CD14-positive monocyte (primary cell): ENCODE results near the gene CST9. TPM values are rescaled to one million over a fixed set of nuclear protein-coding genes. Genes with fewer than 3 reads are reported as not detected.

ENCODE experiments used
- DNase-seq, 3 donors: peaks; one replicate each; pipeline ENCODE4 v3.0.0-alpha.2; 2011 to 2022
- H2AFZ ChIP-seq: 2 replicates; pipeline ENCODE4 v1.6.0; 2012; ENCODE audit warnings: mild to moderate bottlenecking, low read depth, low read length, inconsistent platforms; ENCODE audit not compliant: insufficient read depth, poor library complexity, severe bottlenecking
- H3K27ac ChIP-seq, 2 donors: 1 replicate in 1 of 2; 2 replicates in 1 of 2; pipeline ENCODE4 v1.5.1; 2012 to 2013; ENCODE audit warnings: low read length in 2 of 2, control low read depth in 1 of 2, inconsistent platforms in 1 of 2, low read depth in 1 of 2, mild to moderate bottlenecking in 1 of 2
- H3K27me3 ChIP-seq, 2 donors: one replicate each; pipeline versions ENCODE4 v1.6.0 to v1.6.1; 2011 to 2013; ENCODE audit warnings: low read length in 2 of 2; ENCODE audit not compliant: control insufficient read depth in 2 of 2, insufficient read depth in 2 of 2
- H3K36me3 ChIP-seq, 2 donors: replicated peaks in 1 of 2; 1 replicate in 1 of 2; 2 replicates in 1 of 2; pipeline versions ENCODE4 v1.5.1 to v1.6.1; 2012 to 2013; ENCODE audit warnings: low read length in 2 of 2, control low read depth in 1 of 2, inconsistent platforms in 1 of 2, mild to moderate bottlenecking in 1 of 2; ENCODE audit not compliant: insufficient read depth in 2 of 2, control insufficient read depth in 1 of 2
- H3K4me1 ChIP-seq, 2 donors: 1 replicate in 1 of 2; 2 replicates in 1 of 2; pipeline versions ENCODE4 v1.5.1 to v1.6.1; 2012 to 2013; ENCODE audit warnings: low read length in 2 of 2, control low read depth in 1 of 2, inconsistent platforms in 1 of 2, mild to moderate bottlenecking in 1 of 2, moderate library complexity in 1 of 2; ENCODE audit not compliant: insufficient read depth in 2 of 2, control insufficient read depth in 1 of 2
- H3K4me2 ChIP-seq: replicated peaks from 2 replicates; pipeline ENCODE3; 2012; ENCODE audit warnings: low read length, moderate library complexity, mild to moderate bottlenecking; ENCODE audit not compliant: poor library complexity, severe bottlenecking; ENCODE audit errors: extremely low read depth
- H3K4me3 ChIP-seq, 3 experiments: fragments of 200-600 bp in 1 of 3; sonication (generic) in 1 of 3; replicated peaks in 1 of 3; 1 replicate in 2 of 3; 2 replicates in 1 of 3; pipeline ENCODE4 v1.5.1; 2011 to 2013; ENCODE audit warnings: low read length in 3 of 3, mild to moderate bottlenecking in 3 of 3, control low read depth in 2 of 3, low read depth in 2 of 3, inconsistent platforms in 1 of 3, moderate library complexity in 1 of 3
- H3K79me2 ChIP-seq: 2 replicates; pipeline ENCODE4 v1.6.0; 2012; ENCODE audit warnings: mild to moderate bottlenecking, control low read depth, inconsistent platforms, low read length, moderate library complexity; ENCODE audit not compliant: insufficient read depth
- H3K9ac ChIP-seq: 2 replicates; pipeline ENCODE4 v1.6.0; 2017; ENCODE audit warnings: low read length, mild to moderate bottlenecking; ENCODE audit not compliant: insufficient read depth, poor library complexity, severe bottlenecking
- H3K9me3 ChIP-seq, 2 donors: replicated peaks in 1 of 2; 1 replicate in 1 of 2; 2 replicates in 1 of 2; pipeline versions ENCODE4 v1.5.1 to v1.6.1; 2012 to 2013; ENCODE audit warnings: low read length in 2 of 2, control low read depth in 1 of 2; ENCODE audit not compliant: control insufficient read depth in 1 of 2, insufficient read depth in 1 of 2
- H4K20me1 ChIP-seq: 2 replicates; pipeline ENCODE4 v1.6.0; 2012; ENCODE audit warnings: mild to moderate bottlenecking, low read length, control low read depth, moderate library complexity; ENCODE audit not compliant: insufficient read depth
- H3K27ac Mint-ChIP-seq, 7 donors: one replicate each; pipeline ENCODE4 v1.8.0; 2020; ENCODE audit warnings: mild to moderate bottlenecking in 7 of 7, mixed read lengths in 7 of 7, moderate library complexity in 6 of 7, inconsistent platforms in 2 of 7
- H3K27me3 Mint-ChIP-seq, 3 donors: one replicate each; pipeline ENCODE4 v1.8.0; 2021 to 2022; ENCODE audit warnings: low read depth in 3 of 3, mild to moderate bottlenecking in 3 of 3, mixed read lengths in 3 of 3, moderate library complexity in 3 of 3, inconsistent platforms in 1 of 3
- H3K36me3 Mint-ChIP-seq, 2 donors: one replicate each; pipeline ENCODE4 v1.8.0; 2020; ENCODE audit warnings: mixed read lengths in 2 of 2, inconsistent platforms in 1 of 2, mild to moderate bottlenecking in 1 of 2
- H3K4me1 Mint-ChIP-seq: one replicate; pipeline ENCODE4 v1.8.0; 2020; ENCODE audit warnings: mild to moderate bottlenecking, mixed read lengths
- H3K4me3 Mint-ChIP-seq, 2 donors: one replicate each; pipeline ENCODE4 v1.8.0; 2020; ENCODE audit warnings: mild to moderate bottlenecking in 2 of 2, mixed read lengths in 2 of 2, moderate library complexity in 1 of 2
- H3K9me3 Mint-ChIP-seq, 7 donors: one replicate each; pipeline ENCODE4 v1.8.0; 2020 to 2022; ENCODE audit warnings: mixed read lengths in 7 of 7, mild to moderate bottlenecking in 6 of 7, moderate library complexity in 6 of 7, inconsistent platforms in 2 of 7
- CTCF ChIP-seq: fragments of 200-600 bp; IDR thresholded peaks from one replicate; pipeline ENCODE4 v1.8.0; 2022; ENCODE audit warnings: antibody characterized with exemption, mild to moderate bottlenecking
- WGBS: methylation state at CpG from one replicate; pipeline ENCODE4 v1.1.5; 2013; ENCODE audit warnings: missing lambda C conversion rate; ENCODE audit not compliant: insufficient coverage; 5-methylcytosine and 5-hydroxymethylcytosine counted together
- intact Hi-C, 2 donors: fragments of 100-400 bp; cut with micrococcal nuclease; formaldehyde crosslinking; loops; one replicate each; pipeline versions ENCODE4 v1.15.0 to v1.15.1; 2023
- polyA plus RNA-seq, 3 donors: library from polyadenylated mRNA; depleted of rRNA in 1 of 3; unstranded in 2 of 3; stranded (reverse) in 1 of 3; fragments of 300-500 nt in 2 of 3; fragments of >200 nt in 1 of 3; fragmentation: Illumina TruSeq in 2 of 3; gene quantifications; 1 replicate in 2 of 3; 2 replicates in 1 of 3; pipeline ENCODE4 v1.2.3, GENCODE V29; 2012 to 2021

CST9 gene
- polyA plus RNA-seq, 3 donors = 0.13 TPM; not detected in 2

GRCh38 chr20:23628402-23629016 lies 22.8 kb upstream of the CST9 start:
- intact Hi-C loops = no loop called here
- Histone ChIP-seq H3K36me3 (peaks cover 11 to 24% of the 10 kb centered on the region in 2 donors), H3K27ac (peak overlapping the region in 1 of 2 donors; percentile 27), H3K27me3 (no peaks in the 10 kb centered on the region), H2AFZ (no peak overlapping the region), H3K4me1 (peaks cover 56 to 64% of the 10 kb centered on the region in 2 donors), H3K9me3 (no peaks in the 10 kb centered on the region), H3K79me2 (no peaks in the 10 kb centered on the region), H3K4me2 (no peak overlapping the region), H3K9ac (no peak overlapping the region), H4K20me1 (peaks cover 26% of the 10 kb centered on the region), H3K4me3 (no peak overlapping the region)
- 70% methylated on average over 6 of the region's 6 CpGs for WGBS
- H3K4me1 Mint-ChIP-seq = peaks cover 75% of the 10 kb centered on the region
- H3K27ac Mint-ChIP-seq = peak overlapping the region in 6 of 7 donors; percentile 20 to 70 (median 43)
- no peak overlapping the region for H3K4me3 Mint-ChIP-seq
- no peak for TF ChIP-seq CTCF
- no peaks in the 10 kb centered on the region for H3K9me3 Mint-ChIP-seq
- peaks cover 28 to 49% of the 10 kb centered on the region in 2 donors for H3K36me3 Mint-ChIP-seq
- H3K27me3 Mint-ChIP-seq = peaks cover 0 to 3% (median 2%) of the 10 kb centered on the region in 3 donors
- no peak for DNase-seq

GRCh38 chr20:23627501-23627900 lies 21.8 kb upstream of the CST9 start:
- WGBS = no CpG with 5 or more reads among the region's 3 CpGs

More at GRCh38 chr20:23627501-23627900, 21.8 kb upstream of the CST9 start:
- Mint-ChIP-seq H3K27me3 (peaks cover 0 to 3% (median 2%) of the 10 kb centered on the region in 3 donors), H3K4me3 (no peak overlapping the region), H3K9me3 (no peaks in the 10 kb centered on the region), H3K27ac (no peak overlapping the region), H3K36me3 (peaks cover 22 to 39% of the 10 kb centered on the region in 2 donors), H3K4me1 (peaks cover 73% of the 10 kb centered on the region)
- no peak overlapping the region for H3K4me3 ChIP-seq
- intact Hi-C loops = no loop called here
- no peaks in the 10 kb centered on the region for H3K79me2 ChIP-seq
- no peak overlapping the region for H3K27ac ChIP-seq
- no peak for DNase-seq
- H2AFZ ChIP-seq = no peak overlapping the region
- no peaks in the 10 kb centered on the region for H3K27me3 ChIP-seq
- H3K9ac ChIP-seq = no peak overlapping the region
- no peak for TF ChIP-seq CTCF
- no peaks in the 10 kb centered on the region for H3K9me3 ChIP-seq
- no peak overlapping the region for H3K4me2 ChIP-seq
- H4K20me1 ChIP-seq = peaks cover 16% of the 10 kb centered on the region
- H3K4me1 ChIP-seq = peaks cover 56 to 62% of the 10 kb centered on the region in 2 donors
- H3K36me3 ChIP-seq = peaks cover 2 to 14% of the 10 kb centered on the region in 2 donors
